ENCODE results near the gene ARL6IP4.
"Not testable (repeated sequence)": the region's sequence is repeated elsewhere in the genome, so short reads cannot be mapped to it uniquely, and the experiment has no call there.

Gene ARL6IP4

DNA sequence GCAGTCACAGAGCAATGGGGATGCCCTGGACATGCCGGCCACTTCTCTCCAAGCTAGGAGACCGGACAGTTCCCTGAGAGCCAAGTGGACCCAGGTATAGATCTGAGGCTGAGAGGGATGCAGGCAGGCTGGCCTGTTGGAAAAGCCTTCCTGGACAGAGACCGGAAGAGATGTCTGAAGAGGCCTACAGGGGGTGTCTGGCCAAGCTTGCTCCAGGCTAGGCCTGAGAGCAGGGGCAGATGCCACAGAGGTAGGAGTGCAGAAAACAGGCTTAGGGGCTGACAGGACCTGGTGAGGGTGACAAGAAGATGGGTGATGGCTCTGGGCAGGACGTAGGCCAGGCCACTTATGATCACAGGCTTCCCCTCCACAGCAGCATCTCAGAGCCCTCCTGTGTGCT, 30.2 kb downstream of the ARL6IP4 start:
- no peak for DNase-seq (ENCODE audit: low spot score)

DNA sequence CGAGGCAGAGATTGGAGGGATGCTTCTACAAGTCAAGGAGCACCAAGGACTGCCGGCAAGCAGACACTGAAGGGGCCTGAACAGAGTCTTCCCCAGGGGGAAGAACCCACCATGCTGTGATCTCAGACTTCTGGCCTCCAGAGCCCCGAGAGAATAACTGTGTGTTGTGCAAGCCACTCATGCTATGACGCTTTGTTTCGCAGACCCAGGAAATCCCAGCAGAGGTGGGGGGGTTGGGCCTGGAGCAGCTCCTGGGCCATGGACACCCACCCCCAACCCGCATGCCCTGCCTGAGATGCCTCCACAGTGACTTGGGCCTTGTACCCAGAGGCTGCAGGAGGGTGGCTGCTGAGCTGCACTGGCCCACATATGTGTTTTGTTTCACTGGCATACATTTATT, 31.2 kb downstream of the ARL6IP4 start:
- DNase-seq (ENCODE audit: low spot score), result no peak

DNA sequence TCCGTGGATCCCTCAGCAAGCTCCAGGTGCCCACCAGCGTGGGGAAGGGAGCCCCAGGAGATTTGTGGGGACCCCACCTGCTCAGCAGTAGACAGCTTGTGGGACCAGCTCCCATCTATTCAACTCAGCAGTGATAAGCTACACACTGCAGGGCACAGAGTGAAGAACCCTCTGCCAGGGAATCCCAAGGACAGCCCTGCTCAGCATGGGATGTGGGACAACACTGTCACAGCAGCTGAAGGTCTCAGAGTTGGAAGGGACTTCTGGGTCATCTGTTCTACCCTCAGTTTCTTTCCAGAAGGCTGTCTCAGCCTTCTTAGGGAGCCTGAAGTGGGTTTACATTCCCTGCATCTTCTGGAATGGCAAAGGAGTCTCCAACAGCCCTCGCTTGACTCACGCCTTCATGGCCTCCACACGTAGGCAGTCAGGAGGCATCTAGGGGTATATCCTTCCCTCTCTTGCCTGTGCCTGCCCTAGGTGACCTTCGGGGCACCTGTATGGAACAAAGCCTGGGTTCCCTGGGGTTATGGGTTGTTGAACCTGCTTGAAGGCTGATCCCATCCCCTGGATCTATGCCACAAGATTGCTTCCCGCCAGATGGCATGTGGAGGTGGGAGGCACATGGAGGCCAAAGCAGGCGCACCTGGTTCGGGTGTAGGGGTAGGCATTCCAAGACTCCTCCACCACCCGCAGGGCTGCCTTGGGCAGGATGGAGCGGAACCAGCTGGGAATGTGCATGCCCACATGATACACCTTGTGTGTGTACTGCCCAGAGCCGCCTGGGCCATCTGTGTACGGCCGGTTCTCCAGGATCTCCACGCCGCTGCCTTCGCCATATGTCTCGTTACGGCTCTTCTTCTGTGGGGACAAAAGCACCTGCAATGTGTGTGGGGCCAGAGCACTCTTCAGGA, 33.0 kb downstream of the ARL6IP4 start:
- DNase-seq (ENCODE audit: low spot score), result no peak

DNA sequence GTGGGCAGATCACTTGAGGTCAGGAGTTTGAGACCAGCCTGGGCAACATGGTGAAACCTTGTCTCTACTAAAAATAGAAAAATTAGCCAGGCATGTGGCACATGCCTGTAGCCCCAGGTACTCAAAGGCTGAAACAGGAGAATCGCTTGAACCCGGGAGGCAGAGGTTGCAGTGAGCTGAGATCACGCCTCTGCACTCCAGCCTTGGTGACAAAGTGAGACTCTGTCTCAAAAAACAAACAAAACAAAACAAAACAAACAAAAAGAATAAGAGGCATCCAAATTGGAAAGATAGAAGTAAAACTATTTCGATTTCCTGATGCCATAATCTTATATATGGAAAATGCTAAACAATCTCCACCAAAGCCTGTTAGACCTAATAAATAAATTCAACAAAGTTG, 34.0 kb downstream of the ARL6IP4 start:
- DNase-seq (ENCODE audit: low spot score), result not testable (repeated sequence)

DNA sequence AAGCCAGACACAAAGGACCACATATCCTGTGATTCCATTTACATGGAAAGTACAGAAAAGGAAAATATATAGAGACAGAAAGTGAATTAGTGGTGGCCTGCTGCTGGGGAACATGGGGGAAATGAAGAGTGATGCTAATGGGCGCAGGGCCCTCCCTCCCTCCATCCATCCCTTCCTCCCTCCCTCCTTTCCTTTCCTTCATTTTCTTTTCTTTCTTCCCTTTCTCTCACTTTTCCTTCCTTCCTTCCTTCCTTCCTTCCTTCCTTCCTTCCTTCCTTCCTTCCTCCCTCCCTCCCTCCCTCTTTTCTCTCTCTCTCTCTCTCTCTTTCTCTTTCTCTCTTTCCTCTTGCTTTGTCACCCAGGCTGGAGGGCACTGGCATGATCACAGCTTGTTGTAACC, 37.3 kb downstream of the ARL6IP4 start:
- DNase-seq (ENCODE audit: low spot score), result no peak

DNA sequence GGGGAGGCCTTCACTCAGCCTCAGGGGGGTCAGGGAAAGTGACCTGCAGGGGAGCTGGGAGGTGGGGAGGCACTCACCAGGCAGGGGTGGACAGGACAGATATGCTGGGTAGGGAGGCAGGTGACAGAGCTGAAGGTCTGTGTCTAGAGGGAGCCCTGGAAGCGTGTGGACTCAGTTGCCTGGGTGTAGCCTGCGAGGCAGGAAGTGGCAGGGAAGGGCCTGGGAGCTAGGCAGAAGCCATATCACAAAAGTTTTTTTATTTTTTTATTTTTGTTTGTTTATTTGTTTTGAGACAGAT, 39.3 kb downstream of the ARL6IP4 start:
- no peak for DNase-seq (ENCODE audit: low spot score)

DNA sequence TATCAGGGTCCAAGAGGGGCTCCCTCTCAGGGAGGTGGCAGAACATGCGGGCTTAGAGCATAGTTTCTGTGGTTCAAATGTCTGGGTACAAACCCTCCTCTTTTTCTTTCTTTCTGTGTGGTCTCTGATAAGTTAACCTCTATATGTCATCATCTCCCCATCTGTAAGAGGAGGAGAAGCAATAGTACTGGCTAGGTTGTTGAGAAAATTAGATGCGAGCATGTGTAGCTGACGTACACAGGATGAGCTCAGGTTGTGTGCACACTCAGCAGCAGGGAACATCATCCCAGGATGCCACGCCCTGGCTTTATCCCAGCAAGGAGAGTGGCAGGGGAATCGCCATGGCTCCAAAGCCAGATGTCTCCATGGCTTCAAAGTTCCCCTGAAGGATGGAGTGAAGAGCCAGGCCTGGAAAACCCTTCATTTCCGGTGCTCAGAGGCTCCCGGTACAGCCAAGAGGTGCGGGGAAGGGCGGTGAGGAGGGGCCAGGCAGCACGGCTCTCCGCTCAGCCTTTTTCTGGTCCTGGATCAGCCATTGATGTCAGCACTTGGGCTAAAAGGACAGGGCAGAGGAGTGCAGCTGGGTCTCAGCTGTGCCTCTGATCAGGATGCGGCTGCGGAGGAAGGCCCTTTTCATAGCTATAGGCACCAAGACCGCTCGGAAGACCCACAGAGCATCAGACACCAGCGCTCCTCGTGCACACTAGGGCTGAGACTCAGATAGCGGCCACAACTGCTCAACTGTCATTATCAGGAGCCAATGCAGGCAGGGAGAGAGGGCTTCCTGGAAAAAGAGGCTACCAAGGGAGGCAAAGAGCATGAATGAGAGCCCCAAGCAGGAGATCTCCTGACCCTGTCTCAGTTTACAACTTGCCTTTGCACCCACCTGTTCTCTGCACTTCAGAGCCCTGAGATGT, 41.5 kb downstream of the ARL6IP4 start:
- no peak for DNase-seq (ENCODE audit: low spot score)

DNA sequence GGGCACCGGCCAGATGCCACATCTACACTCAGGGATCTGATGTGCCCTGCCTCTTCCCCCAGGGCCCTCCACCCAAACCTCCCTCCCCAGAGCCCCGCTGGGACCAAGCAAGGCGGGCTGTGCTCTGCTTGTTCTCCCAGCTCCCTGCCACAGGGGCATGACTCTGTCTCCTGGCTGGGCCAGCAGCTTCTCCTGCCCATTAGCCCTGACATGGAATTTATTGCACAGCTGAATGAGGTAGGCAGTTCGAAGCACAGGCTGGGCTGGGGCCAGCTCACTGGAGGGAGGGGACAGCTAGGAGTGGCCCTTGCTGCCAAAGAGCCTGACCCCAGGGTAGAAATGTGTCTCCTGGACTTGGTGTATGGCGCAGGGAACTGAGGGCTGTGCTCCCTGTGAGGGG, 42.4 kb downstream of the ARL6IP4 start:
- DNase-seq (ENCODE audit: low spot score), result no peak

DNA sequence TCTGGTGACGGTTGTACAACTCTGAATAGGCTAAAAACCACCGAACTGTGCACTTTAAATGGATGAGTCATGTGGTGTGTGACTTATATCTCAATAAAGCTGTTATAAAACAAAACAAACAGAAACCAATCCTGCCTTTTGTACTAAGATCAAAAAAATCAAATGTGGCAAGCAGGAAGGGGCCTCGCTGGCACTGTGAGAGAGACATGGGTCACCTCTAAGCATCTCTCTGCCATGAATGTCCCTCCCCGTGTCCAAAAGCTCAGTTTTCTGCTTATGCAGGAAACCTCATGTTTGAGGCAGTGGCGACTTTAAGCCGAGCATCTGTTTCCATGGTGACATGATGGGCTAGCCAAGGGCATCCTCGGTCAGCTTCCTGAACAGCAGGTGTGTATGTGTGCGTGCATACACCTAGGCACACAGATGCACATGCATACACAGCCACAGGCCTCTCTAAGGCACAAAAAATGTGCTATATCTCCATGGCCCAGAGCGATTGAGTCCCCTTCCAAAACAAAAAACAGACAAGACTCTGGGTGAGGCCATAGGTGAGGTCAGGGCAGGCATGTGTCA, 44.4 kb downstream of the ARL6IP4 start:
- no peak for DNase-seq (ENCODE audit: low spot score)

DNA sequence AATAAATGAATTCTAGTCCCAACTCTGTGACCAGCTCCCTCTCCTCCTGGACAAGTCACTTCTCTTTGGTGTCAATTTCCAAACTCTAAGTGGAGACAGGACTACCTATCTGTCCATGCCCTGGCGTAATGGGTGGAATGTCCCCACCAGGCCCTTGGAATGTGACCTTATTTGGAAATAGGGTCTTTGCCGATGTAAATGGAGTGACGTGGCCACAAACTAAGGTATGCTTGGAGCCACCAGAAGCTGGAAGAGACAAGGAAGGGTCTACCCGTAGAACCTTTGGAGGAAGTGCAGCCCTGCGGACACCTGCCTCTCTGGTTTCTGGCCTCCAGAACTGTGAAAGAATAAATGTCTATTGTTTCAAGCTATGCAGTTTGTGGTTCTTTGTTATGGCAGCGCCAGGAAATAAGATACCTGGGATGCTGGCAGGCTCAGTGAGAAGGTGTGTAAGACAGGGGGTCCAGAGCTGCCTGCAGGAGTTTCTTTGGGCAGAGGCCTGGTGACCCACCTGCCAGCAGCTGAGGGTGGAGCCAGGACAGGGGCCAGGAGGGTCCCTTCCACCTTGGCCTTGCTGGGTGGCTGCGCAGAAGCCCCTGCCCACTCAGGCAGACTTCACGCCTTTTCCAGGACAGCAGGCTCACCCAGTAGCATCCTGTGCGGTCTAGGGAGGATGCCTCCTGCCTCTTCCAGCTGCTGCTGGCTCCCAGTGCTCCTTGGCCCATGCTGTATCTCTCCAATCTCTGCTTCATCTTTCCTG, 45.8 kb downstream of the ARL6IP4 start:
- no peak for DNase-seq (ENCODE audit: low spot score)

DNA sequence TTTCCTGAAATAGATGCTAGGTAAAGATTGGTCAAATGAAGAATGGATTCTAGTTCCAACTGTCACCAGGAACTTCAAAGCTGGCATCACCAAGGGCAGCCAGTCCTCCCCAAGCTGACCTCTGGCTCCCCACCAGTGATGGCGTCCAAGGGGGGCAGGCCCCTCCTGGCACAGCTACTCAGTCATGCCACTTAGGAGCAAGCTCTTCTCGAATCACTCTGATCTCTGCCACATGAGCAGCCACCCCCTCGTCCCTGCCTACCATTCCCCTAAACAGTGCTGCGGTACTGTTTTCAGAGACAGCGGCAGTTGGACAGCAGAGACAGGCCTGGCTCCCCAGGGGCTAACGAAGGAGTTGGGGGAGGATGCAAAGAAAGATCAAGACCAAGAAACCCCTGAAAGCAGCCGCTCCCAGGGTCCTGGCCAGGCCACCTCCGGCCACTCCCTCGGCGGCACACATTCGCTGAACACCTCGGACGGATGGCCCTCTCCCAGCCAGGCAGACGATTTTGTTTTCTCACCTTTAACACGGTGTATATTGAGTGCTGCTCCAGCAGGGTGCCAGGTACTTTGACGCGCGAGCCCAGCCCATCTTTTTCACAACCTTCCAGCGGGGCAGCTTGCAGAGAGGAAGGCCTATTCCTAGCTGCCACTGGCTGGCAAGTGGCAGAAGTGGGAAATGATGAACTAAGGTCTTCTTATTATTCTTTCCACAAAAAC, 47.4 kb downstream of the ARL6IP4 start:
- DNase-seq (ENCODE audit: low spot score), result no peak

DNA sequence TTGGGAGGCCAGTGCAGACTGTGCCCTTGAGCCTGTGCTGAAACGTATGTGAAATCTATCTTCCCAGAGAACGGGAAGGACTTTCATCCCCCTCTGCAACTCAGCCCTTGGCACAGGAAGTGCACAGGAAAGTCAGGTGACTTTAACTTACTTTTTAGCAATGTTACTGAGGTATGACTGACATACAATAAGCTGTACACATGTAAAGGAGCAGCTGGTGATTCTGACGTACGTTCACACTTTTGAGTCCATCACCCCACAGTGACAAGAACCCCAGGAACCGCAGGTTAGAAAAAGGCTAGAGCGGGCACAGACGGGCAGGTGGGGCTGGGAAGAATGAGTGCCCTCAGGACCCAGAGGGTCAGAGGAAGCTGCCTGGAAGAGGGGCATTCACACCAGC, 48.0 kb downstream of the ARL6IP4 start:
- DNase-seq (ENCODE audit: low spot score), result no peak

DNA sequence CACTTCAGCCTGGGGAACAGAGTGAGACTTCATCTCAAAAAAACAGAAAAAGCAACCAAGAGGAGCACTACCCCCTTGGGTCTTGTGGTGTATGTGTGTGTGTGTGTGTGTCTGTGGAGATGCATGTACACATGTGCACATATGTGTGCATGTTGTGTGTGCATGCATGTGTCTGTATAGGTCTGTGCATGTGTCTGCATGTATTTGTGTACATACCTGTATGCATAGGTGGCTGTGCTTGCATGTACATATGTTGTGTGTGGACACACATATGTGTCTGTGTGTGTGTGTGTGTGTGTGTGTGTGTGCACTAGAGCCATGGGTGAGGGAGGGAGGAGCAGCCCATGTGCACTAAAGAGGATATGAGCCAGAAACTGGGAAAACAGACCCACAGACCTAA, 49.1 kb downstream of the ARL6IP4 start:
- DNase-seq (ENCODE audit: low spot score), result no peak

DNA sequence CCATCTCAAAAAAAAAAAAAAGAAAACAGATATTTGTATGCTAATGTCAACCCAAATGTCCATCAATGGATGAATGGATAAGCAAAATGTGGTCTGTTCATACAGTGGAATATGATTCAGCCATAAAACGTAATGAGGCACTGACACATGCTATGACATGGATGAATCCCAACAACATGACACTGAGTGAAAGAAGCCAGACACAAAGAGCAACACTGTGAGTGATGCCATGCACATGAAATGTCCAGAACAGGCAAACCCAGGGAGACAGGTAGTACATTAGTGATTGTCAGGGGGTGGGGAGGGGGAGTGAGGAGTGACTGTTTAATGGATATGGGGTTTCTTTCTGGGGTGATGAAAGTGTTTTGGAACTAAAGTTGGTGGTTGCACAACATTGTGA, 50.2 kb downstream of the ARL6IP4 start:
- DNase-seq (ENCODE audit: low spot score), result no peak

DNA sequence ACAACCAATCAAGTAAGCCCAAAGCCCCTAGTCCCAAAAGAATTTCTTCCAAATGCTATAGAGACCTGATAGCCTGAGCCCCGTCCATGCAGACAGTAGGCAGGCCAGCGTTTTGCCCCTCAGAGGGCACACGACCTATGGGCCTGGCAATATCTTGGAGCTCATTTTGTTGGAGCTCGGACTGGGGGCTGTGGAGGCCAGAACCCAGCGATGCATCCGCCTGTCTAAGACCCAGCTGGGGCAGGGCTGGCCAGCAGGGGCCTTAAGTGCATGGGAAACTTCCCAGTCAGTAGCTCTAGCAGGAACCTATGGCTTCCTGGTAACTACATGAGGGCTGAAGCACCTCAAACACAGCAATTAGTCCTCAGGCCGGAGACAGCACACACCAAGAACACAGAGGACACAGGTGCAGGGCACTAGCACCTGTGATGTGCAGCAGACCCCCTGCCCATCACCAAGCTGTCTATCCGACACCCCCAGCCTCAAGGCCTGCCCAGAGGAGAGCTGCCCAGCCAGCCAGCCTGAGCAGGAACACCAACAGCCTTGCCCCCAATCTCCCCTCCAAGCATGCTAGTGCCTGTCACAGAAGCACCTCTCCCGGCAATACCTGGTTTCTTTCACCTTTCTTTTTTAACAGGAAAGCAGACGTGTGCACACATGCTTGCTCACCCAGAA, 50.8 kb downstream of the ARL6IP4 start:
- no peak for DNase-seq (ENCODE audit: low spot score)
